Central memory CD8-positive, alpha-beta T cell (primary cell): Measurements from ENCODE around the gene SRP68.

Experiments
- ATAC-seq: fragments of 150-1000 bp; cut with Tn5 transposase; replicated peaks from 2 replicates; pipeline ENCODE4 v1.10.0; 2022; ENCODE audit warnings: mild to moderate bottlenecking, moderate FRiP score, moderate number of reproducible peaks; ENCODE audit not compliant: poor library complexity, severe bottlenecking; ENCODE audit errors: extremely low read depth
- DNase-seq, 2 donors: peaks; one replicate each; pipeline ENCODE4 v3.0.0; 2021; ENCODE audit warnings: low spot score in 2 of 2
- H3K27ac Mint-ChIP-seq: one replicate; pipeline ENCODE4 v1.8.0; 2022; ENCODE audit warnings: low read depth, mild to moderate bottlenecking, moderate library complexity, mixed read lengths
- H3K27me3 Mint-ChIP-seq: one replicate; pipeline ENCODE4 v1.8.0; 2022; ENCODE audit warnings: mixed read lengths
- H3K36me3 Mint-ChIP-seq: one replicate; pipeline ENCODE4 v1.8.0; 2022; ENCODE audit warnings: mild to moderate bottlenecking, moderate library complexity, mixed read lengths; ENCODE audit not compliant: insufficient read depth
- H3K4me1 Mint-ChIP-seq: one replicate; pipeline ENCODE4 v1.8.0; 2022; ENCODE audit warnings: mixed read lengths
- H3K4me3 Mint-ChIP-seq: one replicate; pipeline ENCODE4 v1.8.0; 2022; ENCODE audit warnings: mild to moderate bottlenecking, moderate library complexity, mixed read lengths
- H3K9me3 Mint-ChIP-seq: one replicate; pipeline ENCODE4 v1.8.0; 2022; ENCODE audit warnings: mixed read lengths

Gene SRP68

DNA sequence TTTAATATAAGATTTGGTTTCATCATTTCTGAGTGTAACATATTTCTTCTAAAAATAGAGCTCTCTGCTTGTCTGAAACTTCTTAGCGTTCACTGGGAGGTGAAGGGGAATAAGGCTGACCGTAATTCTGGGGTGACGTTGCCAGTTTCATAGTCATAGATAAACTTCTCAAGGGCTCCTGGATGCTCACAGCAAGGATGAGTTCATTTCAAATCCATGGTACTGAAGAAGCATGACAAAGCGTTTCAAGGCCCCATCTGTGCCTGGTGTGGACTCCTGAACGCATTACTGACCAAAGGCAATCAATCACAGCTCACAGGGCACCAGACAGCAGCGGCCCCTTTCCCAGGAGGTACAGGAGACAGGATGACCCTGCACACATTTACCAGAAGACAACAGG is 33.2 kb downstream of the SRP68 start:
- H3K4me1 Mint-ChIP-seq: peaks cover 5% of the 10 kb centered on the region
- no peaks in the 10 kb centered on the region for H3K27me3 Mint-ChIP-seq
- no peaks in the 10 kb centered on the region for H3K9me3 Mint-ChIP-seq
- peak overlapping the region; percentile 41 for H3K27ac Mint-ChIP-seq
- H3K4me3 Mint-ChIP-seq: no peak overlapping the region
- DNase-seq: no peak
- peaks cover 37% of the 10 kb centered on the region for H3K36me3 Mint-ChIP-seq
- no peak for ATAC-seq

DNA sequence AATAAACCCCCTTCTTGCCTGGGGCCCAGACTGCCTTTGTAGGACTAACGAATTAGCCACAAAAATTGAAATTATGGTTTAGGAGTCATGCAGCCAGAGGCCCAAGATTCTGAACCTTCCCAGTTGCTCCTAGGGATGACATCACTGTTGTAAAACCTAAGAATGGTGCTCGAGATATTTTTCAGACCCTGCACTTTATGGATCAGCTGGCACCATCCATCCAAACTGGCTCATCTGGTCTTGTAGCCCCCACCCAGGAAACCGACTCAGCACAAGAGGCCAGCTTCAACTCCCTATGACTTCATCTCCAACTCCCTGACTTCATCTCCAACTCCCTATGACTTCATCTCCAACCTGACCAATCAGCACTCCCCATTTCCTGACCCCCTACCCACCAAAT is 34.3 kb downstream of the SRP68 start:
- Mint-ChIP-seq H3K27me3 (no peaks in the 10 kb centered on the region), H3K27ac (no peak overlapping the region), H3K4me1 (peaks cover 5% of the 10 kb centered on the region), H3K4me3 (no peak overlapping the region), H3K9me3 (no peaks in the 10 kb centered on the region), H3K36me3 (peaks cover 29% of the 10 kb centered on the region)
- DNase-seq (no peak), ATAC-seq (no peak)

DNA sequence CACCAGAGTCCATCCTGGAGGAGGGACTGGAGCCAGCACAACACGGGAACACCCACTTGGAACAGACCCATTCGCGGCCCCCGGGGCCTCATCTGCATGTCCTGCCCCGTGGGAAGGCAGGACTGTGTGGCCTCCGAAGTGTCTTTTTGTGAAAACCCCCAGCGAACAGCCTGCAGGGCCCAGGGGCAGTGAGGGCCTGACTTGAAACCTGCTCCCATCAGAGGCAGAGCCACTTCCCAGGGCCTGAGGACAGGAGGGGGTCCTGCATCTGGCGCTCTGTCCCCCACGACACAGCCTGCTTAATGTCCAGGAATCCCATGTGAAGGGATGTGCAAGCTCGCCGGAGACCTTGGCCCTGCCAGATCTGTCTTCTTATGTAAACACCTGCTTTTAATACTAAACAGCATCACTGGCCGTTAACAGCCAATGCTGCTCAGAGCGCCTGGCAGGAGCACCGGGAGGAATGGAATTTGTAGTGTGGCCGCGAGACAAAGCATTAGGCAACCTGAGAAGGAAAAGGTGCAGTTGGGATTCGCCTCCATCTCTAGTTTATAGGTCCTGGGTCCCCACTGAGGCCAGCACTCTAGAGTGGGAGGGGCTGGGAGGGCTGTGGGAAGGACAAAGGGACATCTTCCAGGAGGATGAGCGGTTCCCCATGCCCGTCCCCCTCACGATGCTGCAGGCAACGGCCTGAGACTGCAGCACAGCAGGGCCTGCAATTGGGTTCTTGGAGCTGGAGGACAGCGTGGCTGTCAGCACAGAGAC is 35.6 kb downstream of the SRP68 start:
- Mint-ChIP-seq H3K4me3 (no peak overlapping the region), H3K27me3 (no peaks in the 10 kb centered on the region), H3K36me3 (peaks cover 22% of the 10 kb centered on the region), H3K4me1 (peaks cover 5% of the 10 kb centered on the region), H3K9me3 (no peaks in the 10 kb centered on the region), H3K27ac (no peak overlapping the region)
- ATAC-seq (no peak), DNase-seq (no peak)

DNA sequence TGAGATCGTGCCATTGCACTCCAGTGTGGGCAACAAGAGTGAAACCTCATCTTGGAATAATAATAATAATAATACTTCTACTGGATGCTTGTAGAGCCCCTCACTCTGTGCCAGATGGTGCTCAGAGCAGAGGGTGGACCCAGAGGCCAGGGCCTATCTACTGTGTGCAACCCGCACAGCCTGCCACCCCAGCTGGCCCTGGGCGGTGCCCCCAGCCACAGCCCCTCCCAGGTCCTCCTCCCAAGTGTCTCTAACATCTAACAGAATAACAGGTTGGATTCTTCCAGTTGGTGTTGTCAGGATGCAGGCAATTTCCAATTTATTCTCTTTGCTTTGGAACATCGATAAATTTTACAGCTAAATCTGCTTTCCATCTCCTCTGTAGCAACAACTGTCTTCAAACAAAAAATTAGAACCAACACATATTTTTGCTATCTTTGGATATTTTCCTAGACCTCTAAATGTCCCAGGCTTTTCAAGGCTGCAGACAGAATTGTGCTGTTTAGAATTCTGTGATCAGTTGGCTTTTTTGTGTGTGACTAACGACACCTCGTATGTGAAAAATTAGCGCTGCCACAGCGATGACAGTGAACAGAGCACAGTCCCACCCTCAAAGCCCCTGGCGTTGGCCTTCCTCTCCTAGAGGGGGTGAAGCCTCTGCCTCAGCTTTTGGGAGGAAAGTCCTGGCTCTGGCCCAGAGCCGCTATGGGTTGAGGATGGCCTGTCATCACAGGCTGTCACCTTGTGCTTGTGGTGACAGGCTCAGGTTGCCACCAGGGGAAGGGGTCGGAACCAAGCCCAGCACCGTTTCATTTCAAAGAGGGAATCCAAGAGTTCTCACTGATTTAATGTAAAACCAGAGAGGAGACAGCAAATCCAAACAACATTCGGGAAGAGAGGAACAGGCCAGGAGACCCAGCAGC is 37.6 kb downstream of the SRP68 start:
- no peak for ATAC-seq

DNA sequence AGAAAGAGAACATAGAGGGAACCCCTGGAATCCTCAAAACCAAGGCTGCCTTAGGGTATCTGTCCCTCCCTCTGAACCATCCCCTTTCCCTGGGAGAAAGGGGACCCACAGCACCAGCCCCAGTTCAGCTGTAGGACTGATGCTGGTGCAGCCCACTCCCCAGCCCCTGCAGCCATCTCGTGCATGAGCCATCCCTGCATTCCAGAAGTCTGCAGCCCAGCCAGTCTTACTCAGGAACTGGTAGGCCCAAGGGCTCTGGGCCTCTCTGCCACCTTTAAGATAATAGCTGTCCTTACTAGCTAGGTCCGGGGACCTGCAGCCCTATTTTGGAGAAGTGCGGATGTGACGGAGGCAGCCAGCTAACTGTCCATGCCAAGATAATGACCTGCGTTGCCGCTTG is 39.2 kb downstream of the SRP68 start:
- DNase-seq (no peak), ATAC-seq (no peak)
- Mint-ChIP-seq H3K4me1 (peaks cover 17% of the 10 kb centered on the region), H3K4me3 (no peak overlapping the region), H3K9me3 (no peaks in the 10 kb centered on the region), H3K36me3 (peaks cover 2% of the 10 kb centered on the region), H3K27ac (no peak overlapping the region), H3K27me3 (no peaks in the 10 kb centered on the region)

More for the DNA sequence above, 37.6 kb downstream of the SRP68 start:
- Mint-ChIP-seq H3K27me3 (no peaks in the 10 kb centered on the region), H3K4me3 (no peak overlapping the region), H3K4me1 (peaks cover 9% of the 10 kb centered on the region), H3K36me3 (peaks cover 12% of the 10 kb centered on the region), H3K9me3 (no peaks in the 10 kb centered on the region), H3K27ac (no peak overlapping the region)
- DNase-seq: no peak

DNA sequence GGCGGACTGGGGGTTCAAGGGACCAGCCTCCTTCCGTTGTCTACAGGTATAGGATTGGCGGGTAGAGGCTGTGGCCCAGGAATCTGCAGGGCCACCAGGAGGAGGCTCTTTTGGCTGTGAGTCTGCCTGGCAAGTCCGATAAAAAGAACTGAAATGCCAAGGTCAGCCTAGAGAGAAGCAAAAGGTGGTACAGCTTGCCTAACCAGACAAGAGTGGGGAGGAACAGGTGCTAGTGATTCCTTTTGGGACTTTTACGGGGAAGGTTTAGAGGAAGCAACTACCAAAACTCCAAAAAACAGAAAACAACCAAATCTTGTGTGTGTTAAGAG is 39.6 kb downstream of the SRP68 start:
- no peak for DNase-seq
- H3K27me3 Mint-ChIP-seq: no peaks in the 10 kb centered on the region
- no peak for ATAC-seq
- H3K4me1 Mint-ChIP-seq: peaks cover 17% of the 10 kb centered on the region
- H3K4me3 Mint-ChIP-seq: no peak overlapping the region
- no peak overlapping the region for H3K27ac Mint-ChIP-seq
- H3K9me3 Mint-ChIP-seq: no peaks in the 10 kb centered on the region
- H3K36me3 Mint-ChIP-seq: no peaks in the 10 kb centered on the region

DNA sequence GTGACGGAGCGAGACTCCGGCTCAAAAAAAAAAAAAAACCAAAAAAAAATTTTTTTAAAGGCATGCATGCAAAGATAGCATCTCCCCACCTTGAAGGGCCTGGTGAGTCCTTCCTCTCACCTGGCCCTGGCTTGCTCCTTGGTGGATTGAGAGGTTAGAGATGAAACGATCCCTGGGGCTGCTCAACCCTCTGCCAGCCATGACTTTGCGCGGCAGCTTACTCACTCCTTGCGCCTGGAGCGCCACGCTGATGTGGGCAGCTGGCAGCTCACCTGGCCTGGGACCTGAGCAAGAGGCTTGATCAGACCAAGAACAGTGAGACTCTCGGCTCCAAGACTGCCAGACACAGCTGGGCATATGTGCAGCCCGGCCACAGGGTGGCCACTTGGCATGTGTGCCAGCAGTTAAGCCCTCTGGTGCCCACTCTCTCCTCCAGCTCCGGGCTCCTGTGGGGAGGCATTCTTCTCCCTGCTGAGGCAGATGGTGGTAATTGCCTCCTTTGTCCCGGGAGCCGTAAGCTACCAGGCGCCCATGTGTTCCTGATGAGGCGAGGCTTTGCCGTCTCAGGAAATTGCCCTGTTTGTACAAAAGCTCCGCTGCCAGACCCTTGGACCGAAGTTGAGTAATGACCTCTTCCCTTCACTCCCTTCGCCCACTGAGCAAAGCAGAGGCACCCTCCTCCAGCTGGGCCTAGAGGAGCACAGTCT is 40.1 kb downstream of the SRP68 start:
- ATAC-seq (no peak), DNase-seq (no peak)
- Mint-ChIP-seq H3K4me3 (no peak overlapping the region), H3K9me3 (no peaks in the 10 kb centered on the region), H3K27ac (no peak overlapping the region), H3K4me1 (peaks cover 17% of the 10 kb centered on the region), H3K36me3 (no peaks in the 10 kb centered on the region), H3K27me3 (no peaks in the 10 kb centered on the region)

DNA sequence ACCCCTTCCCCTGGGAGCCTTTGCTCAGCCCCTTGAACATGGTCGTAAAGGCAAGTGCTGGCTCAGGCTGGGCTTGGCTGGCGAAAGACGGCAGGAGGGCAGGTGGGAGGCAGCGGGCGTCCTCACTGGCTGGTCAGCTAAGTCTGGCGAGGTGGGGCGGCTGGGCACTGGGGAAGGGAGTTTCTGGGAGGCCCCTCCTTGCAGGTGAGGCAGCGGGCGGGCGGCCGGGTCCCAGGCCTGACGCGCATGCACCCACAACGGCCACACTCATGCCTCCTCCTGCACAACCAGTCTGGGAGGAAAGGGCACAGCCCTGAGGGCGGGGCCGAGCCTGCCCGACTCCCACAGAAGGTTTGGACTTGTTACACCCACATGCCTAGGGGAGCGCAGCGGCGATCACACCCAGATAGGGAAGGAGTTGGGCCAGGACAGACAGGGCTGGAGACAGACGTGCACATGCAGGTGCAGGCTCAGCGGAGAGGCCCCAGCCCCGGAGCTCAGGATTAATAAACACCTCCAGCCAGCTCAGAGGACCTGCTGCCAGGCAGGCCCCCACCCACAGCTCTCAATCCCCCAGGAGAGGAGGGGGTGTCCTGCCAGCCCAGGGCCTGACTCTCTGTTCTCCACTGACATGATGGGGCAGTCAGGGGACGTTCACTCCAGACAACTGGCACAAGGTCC is 45.0 kb downstream of the SRP68 start, which contains the start of gene EVPL:
TSS of gene EVPL (minus strand) at position 148 of the 681 bp plus-strand sequence. CDS start at position 40, 108 bp downstream.
- Mint-ChIP-seq H3K4me3 (no peak within 1 kb of the TSS), H3K36me3 (no peaks in the 10 kb centered on the region), H3K27me3 (no peaks in the 10 kb centered on the region), H3K27ac (no peak within 1 kb of the TSS), H3K9me3 (no peaks in the 10 kb centered on the region), H3K4me1 (peaks cover 11% of the 10 kb centered on the region)
- DNase-seq (no peak), ATAC-seq (no peak)

DNA sequence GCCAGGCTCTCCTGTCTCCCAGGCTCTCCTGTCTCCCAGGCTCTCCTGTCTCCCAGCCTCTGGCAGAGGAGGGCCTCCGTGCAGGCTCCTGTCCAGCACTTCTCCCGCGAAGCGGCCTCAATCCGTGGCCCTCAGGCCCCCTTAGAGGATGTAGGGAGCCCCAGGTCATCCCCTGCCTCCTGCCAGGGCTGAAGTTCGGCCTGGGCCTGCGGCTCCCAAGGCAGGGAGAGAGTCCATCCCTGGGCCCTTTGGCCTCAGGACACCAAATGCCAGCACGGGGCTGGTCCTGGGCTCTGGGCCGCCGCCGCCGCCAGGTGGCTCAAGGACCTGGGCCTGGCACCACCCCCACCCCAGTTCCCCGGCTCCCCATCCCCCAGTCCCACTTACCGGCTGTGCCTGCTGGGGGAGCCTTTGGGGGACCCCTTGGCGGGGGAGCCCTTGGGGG is 45.6 kb downstream of the SRP68 start:
- Mint-ChIP-seq H3K36me3 (no peaks in the 10 kb centered on the region), H3K27ac (no peak overlapping the region), H3K4me1 (peaks cover 11% of the 10 kb centered on the region), H3K27me3 (no peaks in the 10 kb centered on the region), H3K9me3 (no peaks in the 10 kb centered on the region), H3K4me3 (no peak overlapping the region)
- no peak for ATAC-seq
- no peak for DNase-seq

DNA sequence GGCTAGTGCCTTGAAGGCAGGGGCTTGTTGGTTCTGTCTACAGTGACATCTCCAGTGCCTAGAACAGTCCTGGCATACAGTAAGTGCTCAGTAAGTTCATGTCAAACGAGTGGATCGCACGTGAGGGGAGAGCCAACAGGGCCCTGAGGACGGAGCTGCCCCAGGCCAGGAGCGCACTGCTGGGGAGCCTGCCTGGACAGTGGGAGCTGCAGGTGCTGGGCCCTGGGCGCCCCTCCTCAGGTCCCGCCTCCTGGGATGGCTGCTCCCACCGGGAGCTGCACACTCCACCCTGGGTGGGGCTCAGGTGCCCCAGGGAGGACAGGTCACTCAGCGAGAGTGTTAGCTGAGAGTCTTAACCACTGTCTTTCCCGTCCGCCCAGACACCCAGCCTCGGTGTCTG is 47.0 kb downstream of the SRP68 start:
- DNase-seq (no peak), ATAC-seq (no peak)
- H3K27ac Mint-ChIP-seq: no peak overlapping the region
- H3K36me3 Mint-ChIP-seq: peaks cover under 1% of the 10 kb centered on the region
- no peak overlapping the region for H3K4me3 Mint-ChIP-seq
- no peaks in the 10 kb centered on the region for H3K9me3 Mint-ChIP-seq
- no peaks in the 10 kb centered on the region for H3K27me3 Mint-ChIP-seq
- peaks cover 11% of the 10 kb centered on the region for H3K4me1 Mint-ChIP-seq

DNA sequence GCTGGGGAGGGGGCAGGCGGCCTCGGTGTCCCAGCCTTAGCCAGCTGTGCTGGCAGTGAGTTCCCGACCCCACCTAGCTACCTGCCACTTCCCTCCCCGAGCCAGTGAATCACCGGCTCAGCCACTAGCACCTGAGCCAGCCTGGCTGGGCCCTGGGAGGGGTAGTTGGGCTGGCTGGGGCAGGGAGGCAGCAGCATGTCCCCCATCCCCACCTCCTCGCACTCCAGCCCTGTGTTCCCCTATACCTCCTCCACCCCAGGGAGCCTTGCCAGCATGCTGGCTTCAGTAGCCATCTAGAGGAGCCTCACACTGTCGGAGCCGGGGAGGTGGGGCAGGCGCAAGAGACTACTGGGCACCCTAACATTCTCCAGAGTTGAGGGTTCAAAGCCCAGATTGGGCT is 48.0 kb downstream of the SRP68 start:
- Mint-ChIP-seq H3K4me3 (no peak overlapping the region), H3K27ac (no peak overlapping the region), H3K9me3 (no peaks in the 10 kb centered on the region), H3K36me3 (peaks cover 3% of the 10 kb centered on the region), H3K4me1 (peaks cover 5% of the 10 kb centered on the region), H3K27me3 (no peaks in the 10 kb centered on the region)
- ATAC-seq (no peak), DNase-seq (no peak)

DNA sequence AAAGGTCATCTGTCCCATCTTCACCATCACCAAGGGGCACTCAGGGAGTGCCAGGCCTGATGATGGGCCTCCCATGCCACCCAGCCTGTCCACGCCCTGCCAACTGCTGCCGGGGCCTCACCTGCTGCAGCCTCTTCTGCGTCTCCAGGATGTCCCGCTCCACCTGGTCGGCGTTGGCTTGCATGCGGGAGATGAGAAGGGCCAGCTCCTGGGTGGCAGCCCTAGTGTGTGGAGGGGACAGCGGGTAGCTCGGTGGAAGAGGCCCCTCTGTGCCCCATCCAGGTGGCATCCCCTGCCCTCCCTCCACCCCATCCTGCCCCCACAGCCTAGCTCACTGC is 48.4 kb downstream of the SRP68 start:
- Mint-ChIP-seq H3K9me3 (no peaks in the 10 kb centered on the region), H3K27me3 (no peaks in the 10 kb centered on the region), H3K27ac (no peak overlapping the region), H3K36me3 (peaks cover 3% of the 10 kb centered on the region), H3K4me1 (no peaks in the 10 kb centered on the region), H3K4me3 (no peak overlapping the region)
- no peak for ATAC-seq
- DNase-seq: no peak
